Testis (tissue), 3 donors: ENCODE data around the gene ERCC1. TPM values are rescaled to one million over a fixed set of nuclear protein-coding genes. Genes with fewer than 3 reads are reported as not detected.

Experiments
- DNase-seq: peaks from one replicate; pipeline ENCODE4 v3.0.0-alpha.2; 2019
- H3K27ac ChIP-seq, 2 donors: fragments of 200-600 bp; sonication (generic); one replicate each; pipeline ENCODE4 v1.5.1; 2019
- H3K27me3 ChIP-seq: fragments of 200-600 bp; sonication (generic); one replicate; pipeline ENCODE4 v1.5.1; 2019
- H3K36me3 ChIP-seq: fragments of 200-600 bp; sonication (generic); one replicate; pipeline ENCODE4 v1.5.1; 2017; ENCODE audit warnings: low read depth; ENCODE audit errors: missing control alignments
- H3K4me1 ChIP-seq: fragments of 200-600 bp; sonication (generic); one replicate; pipeline ENCODE4 v1.5.1; 2019
- H3K4me3 ChIP-seq, 2 donors: fragments of 200-600 bp; sonication (generic); one replicate each; pipeline ENCODE4 v1.5.1; 2017 to 2019
- H3K9me3 ChIP-seq: fragments of 200-600 bp; sonication (generic); one replicate; pipeline ENCODE4 v1.5.1; 2017
- POLR2A ChIP-seq: fragments of 450-650 bp; IDR thresholded peaks from one replicate; pipeline ENCODE4 v1.6.1; 2017; ENCODE audit warnings: antibody characterized with exemption, mild to moderate bottlenecking, moderate library complexity
- WGBS, 2 donors: methylation state at CpG; one replicate each; pipeline ENCODE4 v1.1.5; 2018; 5-methylcytosine and 5-hydroxymethylcytosine counted together
- intact Hi-C: fragments of 100-400 bp; cut with DNase I; formaldehyde crosslinking; loops from one replicate; pipeline ENCODE4 v1.15.1; 2023; ENCODE audit warnings: low total_unique reads
- polyA plus RNA-seq: library from polyadenylated mRNA; stranded (reverse); fragments of 350-450 nt; fragmentation: Illumina TruSeq; extraction: RNeasy Lipid Tissue Mini Kit (QIAGEN cat#74804); gene quantifications from one replicate; pipeline ENCODE4 v1.2.3, GENCODE V29; 2014; ENCODE audit warnings: low read depth, low replicate concordance; ENCODE audit not compliant: insufficient read depth
- total RNA-seq, 2 donors: library from RNA; depleted of rRNA; stranded (reverse); fragments of >200 nt; gene quantifications; one replicate each; pipeline ENCODE4 v1.2.3, GENCODE V29; 2016
- TF ChIP-seq, protein P1 (sequence below), 3 experiments: fragments of 450-650 bp in 2 of 3; fragments of 200-600 bp in 1 of 3; sonication (generic) in 1 of 3; IDR thresholded peaks; one replicate each; pipeline ENCODE4 v1.5.1; 2016 to 2019; ENCODE audit warnings: antibody characterized with exemption in 3 of 3, mild to moderate bottlenecking in 2 of 3, moderate library complexity in 1 of 3

The ERCC1 gene
- total and polyA plus RNA-seq, 3 donors from 2014 or later = 71.8 to 112 (median 95.7) TPM

DNA sequence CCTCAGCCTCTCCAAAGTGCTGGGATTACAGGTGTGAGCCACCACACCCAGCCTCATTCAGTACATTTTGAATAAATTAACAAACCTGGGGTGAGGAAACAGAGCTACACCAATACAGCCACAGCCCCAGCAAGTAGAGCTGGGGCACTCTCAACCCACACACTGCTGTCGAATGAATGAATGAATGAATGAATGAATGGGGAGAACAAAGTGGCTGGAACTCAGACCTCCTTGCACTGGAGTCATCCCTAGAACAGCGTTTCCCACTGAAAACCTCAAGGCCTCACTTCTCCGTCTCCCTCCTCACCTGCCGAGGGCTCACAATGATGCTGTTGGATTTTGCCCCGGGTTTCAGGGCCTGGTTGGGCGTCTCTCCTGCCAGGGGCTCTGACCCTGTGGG lies 2.8 kb downstream of the ERCC1 start:
- H3K36me3 ChIP-seq = no peaks in the 10 kb centered on the region
- H3K9me3 ChIP-seq = no peaks in the 10 kb centered on the region
- no peak overlapping the region for H3K4me3 ChIP-seq
- intact Hi-C loops = no loop called here
- no peaks in the 10 kb centered on the region for H3K27me3 ChIP-seq
- no peak overlapping the region for H3K27ac ChIP-seq
- peaks cover 16% of the 10 kb centered on the region for H3K4me1 ChIP-seq
- no peak for DNase-seq
- 90 to 95% methylated on average over 3 to 6 of the region's 6 CpGs for WGBS, 2 donors
- no peak for TF ChIP-seq POLR2A
- TF ChIP-seq, protein P1, sequence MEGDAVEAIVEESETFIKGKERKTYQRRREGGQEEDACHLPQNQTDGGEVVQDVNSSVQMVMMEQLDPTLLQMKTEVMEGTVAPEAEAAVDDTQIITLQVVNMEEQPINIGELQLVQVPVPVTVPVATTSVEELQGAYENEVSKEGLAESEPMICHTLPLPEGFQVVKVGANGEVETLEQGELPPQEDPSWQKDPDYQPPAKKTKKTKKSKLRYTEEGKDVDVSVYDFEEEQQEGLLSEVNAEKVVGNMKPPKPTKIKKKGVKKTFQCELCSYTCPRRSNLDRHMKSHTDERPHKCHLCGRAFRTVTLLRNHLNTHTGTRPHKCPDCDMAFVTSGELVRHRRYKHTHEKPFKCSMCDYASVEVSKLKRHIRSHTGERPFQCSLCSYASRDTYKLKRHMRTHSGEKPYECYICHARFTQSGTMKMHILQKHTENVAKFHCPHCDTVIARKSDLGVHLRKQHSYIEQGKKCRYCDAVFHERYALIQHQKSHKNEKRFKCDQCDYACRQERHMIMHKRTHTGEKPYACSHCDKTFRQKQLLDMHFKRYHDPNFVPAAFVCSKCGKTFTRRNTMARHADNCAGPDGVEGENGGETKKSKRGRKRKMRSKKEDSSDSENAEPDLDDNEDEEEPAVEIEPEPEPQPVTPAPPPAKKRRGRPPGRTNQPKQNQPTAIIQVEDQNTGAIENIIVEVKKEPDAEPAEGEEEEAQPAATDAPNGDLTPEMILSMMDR (IDR thresholded peaks at IDR 0.05) = no peak

DNA sequence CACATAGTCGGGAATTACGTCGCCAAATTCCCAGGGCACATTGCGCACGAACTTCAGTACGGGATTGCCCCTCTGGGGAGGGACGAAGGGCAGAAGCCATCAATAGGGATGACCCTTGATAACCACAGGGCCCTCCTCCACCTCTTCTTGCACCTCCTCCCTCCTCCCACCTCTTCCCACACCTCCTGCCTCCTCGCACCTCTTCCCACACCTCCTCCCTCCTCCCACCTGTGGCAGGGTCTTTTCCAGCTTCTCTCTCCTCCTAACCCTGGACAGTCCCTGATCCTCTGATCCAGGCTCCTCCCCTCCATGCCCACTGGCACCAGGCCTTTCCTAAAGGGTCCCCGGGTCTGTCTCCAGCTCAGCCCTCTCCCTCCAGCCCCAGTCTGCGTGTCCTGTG lies 3.4 kb downstream of the ERCC1 start:
- Histone ChIP-seq H3K27me3 (no peaks in the 10 kb centered on the region), H3K4me1 (peaks cover 14% of the 10 kb centered on the region), H3K4me3 (no peak overlapping the region), H3K27ac (no peak overlapping the region), H3K9me3 (no peaks in the 10 kb centered on the region), H3K36me3 (no peaks in the 10 kb centered on the region)
- TF ChIP-seq POLR2A = no peak
- TF ChIP-seq, protein P1 (IDR thresholded peaks at IDR 0.05) = no peak
- intact Hi-C loops = no loop called here
- no peak for DNase-seq
- WGBS, 2 donors = 73 to 82% methylated on average over 10 of the region's 10 CpGs

DNA sequence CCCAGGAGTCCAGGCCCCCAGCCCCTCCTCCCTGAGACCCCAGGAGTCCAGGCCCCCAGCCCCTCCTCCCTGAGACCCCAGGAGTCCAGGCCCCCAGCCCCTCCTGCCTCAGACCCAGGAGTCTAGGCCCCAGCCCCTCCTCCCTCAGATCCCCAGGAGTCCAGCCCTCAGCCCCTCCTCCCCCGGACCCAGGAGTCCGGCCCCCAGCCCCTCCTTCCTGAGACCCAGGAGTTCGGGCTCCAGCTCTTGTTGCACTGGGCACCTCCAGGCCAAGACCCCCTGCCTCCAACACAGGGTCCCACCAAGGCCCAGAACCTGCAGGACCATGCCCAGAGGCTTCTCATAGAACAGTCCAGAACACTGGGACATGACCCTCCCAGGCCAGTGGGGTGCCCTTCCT lies 3.8 kb downstream of the ERCC1 start:
- Histone ChIP-seq H3K4me3 (no peak overlapping the region), H3K36me3 (no peaks in the 10 kb centered on the region), H3K27me3 (no peaks in the 10 kb centered on the region), H3K4me1 (peaks cover 12% of the 10 kb centered on the region), H3K27ac (no peak overlapping the region), H3K9me3 (no peaks in the 10 kb centered on the region)
- intact Hi-C loops = no loop called here
- no peak for DNase-seq
- 20 to 33% methylated on average over 1 of the region's 3 CpGs for WGBS, 2 donors
- TF ChIP-seq, protein P1 (IDR thresholded peaks at IDR 0.05) = no peak
- no peak for TF ChIP-seq POLR2A

DNA sequence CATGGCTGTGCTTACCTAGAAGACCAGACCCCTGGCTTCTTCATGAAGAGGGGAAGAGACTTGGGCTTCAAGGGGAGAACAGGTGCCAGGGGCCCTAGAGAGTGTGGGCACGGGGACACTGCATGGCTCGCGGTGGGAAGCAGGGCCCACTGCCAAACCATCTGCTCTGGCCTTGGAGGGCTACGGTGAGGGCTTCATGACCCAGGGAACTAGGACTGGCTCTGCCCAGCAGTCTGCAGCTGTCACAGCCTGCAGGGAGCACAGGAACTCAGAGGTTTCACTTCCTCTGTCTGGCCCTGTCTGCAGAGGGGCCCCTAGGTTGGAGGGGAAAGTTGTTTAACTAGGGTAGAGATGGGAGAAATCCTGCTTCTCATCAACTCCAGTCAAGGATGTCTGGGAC lies 4.3 kb downstream of the ERCC1 start:
- intact Hi-C loops = no loop called here
- no peaks in the 10 kb centered on the region for H3K36me3 ChIP-seq
- H3K9me3 ChIP-seq = no peaks in the 10 kb centered on the region
- DNase-seq = no peak
- no peak overlapping the region for H3K4me3 ChIP-seq
- H3K27me3 ChIP-seq = no peaks in the 10 kb centered on the region
- H3K27ac ChIP-seq = no peak overlapping the region
- no peak for TF ChIP-seq POLR2A
- TF ChIP-seq, protein P1 (IDR thresholded peaks at IDR 0.05) = no peak
- WGBS, 2 donors = 16 to 69% methylated on average over 3 to 4 of the region's 4 CpGs
- peaks cover 10% of the 10 kb centered on the region for H3K4me1 ChIP-seq

DNA sequence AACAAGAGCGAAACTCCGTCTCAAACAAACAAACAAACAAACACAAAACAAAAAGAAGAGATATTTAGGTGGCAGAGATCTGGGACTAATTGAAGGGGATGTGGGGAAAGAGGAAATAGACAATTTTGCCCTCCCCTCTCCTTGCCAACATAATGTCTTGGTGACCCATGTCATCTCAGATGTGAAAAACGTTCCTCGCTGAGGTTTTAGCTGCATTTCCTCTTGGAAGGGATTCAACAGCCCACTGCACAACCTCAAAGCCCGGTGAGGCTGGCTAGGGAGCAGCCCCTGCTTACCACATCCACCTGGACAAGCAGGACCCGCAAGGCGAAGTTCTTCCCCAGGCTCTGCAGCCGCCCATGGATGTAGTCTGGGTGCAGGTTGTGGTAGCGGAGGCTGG lies 4.9 kb downstream of the ERCC1 start:
- H3K36me3 ChIP-seq = no peaks in the 10 kb centered on the region
- WGBS, 2 donors = 79 to 88% methylated on average over 7 to 9 of the region's 9 CpGs
- peaks cover 5% of the 10 kb centered on the region for H3K4me1 ChIP-seq

More for the DNA sequence above, 4.9 kb downstream of the ERCC1 start:
- no peak overlapping the region for H3K27ac ChIP-seq
- no peaks in the 10 kb centered on the region for H3K9me3 ChIP-seq
- no peak overlapping the region for H3K4me3 ChIP-seq
- DNase-seq = no peak
- H3K27me3 ChIP-seq = no peaks in the 10 kb centered on the region
- TF ChIP-seq, protein P1 (IDR thresholded peaks at IDR 0.05) = no peak
- no peak for TF ChIP-seq POLR2A
- intact Hi-C loops = no loop called here
